ENCODE measurements around the gene PCBP3.
A peak's percentile ranks its signal among the peaks of the same experiment; 100 is the strongest.
"Not testable (repeated sequence)": the region's sequence is repeated elsewhere in the genome, so short reads cannot be mapped to it uniquely, and the experiment has no call there.

PCBP3 gene

DNA sequence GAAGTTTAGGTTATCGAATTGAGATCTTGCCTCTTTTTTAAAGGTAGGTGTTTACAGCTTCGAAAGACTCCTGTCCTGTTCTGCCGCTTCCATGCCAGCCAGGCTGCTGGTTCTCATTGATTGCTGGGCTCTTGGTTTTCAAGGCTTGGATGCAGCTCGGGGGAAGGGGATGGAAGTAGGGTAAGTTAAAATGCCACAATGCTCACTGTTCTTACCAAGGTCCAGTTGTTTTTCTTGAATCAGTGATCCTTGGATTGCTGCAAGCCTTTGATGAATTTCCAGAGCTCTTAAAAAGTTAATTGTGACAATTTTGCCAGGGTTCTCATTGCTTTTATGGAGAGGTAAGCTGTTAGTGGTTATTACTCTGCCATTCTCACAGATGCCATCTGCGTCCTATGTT, 74.9 kb downstream of the PCBP3 start:
- no peak overlapping the region for H3K27ac ChIP-seq
- no peak overlapping the region for H3K4me3 ChIP-seq
- H3K36me3 ChIP-seq, result peaks cover 8 to 40% (median 27%) of the 10 kb centered on the region in 11 experiments; a peak in 19 of 22 replicates
- peak overlapping the region in 3 of 11 experiments; percentile 5 to 42 (median 34); a peak in 2 of 22 replicates for H3K4me2 ChIP-seq
- H4K20me1 ChIP-seq, result peaks cover 0 to 36% (median 0%) of the 10 kb centered on the region in 11 experiments; a peak in 7 of 22 replicates
- H3K9me3 ChIP-seq (replicated peaks in 1 of 11), result peaks cover 24 to 42% (median 33%) of the 10 kb centered on the region in 11 experiments
- peaks cover 8 to 29% (median 16%) of the 10 kb centered on the region in 10 experiments; a peak in 19 of 20 replicates for H3K4me1 ChIP-seq
- no peak for TF ChIP-seq Cebpa-rat (IDR thresholded peaks at IDR 0.05)
- H3K9ac ChIP-seq, result no peak overlapping the region
- H3K27me3 ChIP-seq, result no peaks in the 10 kb centered on the region

- Histone ChIP-seq H3K4me2 (peak overlapping the region in 10 of 11 experiments; percentile 0 to 42 (median 10); a peak in 10 of 22 replicates), H3K9ac (no peak overlapping the region), H3K36me3 (peaks cover 0 to 31% (median 19%) of the 10 kb centered on the region in 11 experiments; a peak in 17 of 22 replicates), H3K27ac (no peak overlapping the region), H3K27me3 (no peaks in the 10 kb centered on the region), H4K20me1 (peaks cover 0 to 40% (median 0%) of the 10 kb centered on the region in 11 experiments; a peak in 9 of 22 replicates), H3K4me1 (peaks cover 12 to 37% (median 24%) of the 10 kb centered on the region in 10 experiments; a peak in 19 of 20 replicates), H3K9me3 (replicated peaks in 1 of 11) (peaks cover 20 to 33% (median 24%) of the 10 kb centered on the region in 11 experiments), H3K4me3 (no peak overlapping the region)
- no peak for TF ChIP-seq Cebpa-rat (IDR thresholded peaks at IDR 0.05)
These were observed 75.8 kb downstream of the PCBP3 start for GRCh38 chr21:45719177-45719802.

DNA sequence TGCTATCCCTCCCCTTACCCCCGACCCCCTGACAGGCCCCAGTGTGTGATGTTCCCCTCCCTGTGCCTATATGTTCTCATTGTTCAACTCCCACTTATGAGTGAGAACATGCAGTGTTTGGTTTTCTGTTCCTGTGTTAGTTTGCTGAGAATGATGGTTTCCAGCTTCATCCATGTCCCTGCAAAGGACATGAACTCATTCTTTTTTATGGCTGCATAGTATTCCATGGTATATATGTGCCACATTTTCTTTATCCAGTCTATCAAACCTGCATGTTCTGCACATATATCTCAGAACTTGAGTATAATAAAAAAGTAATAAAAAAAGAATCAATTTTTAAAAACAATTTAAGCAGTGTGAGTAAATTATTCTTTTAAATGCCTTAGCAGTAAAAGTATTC, 76.7 kb downstream of the PCBP3 start:
- peaks cover 0 to 49% (median 3%) of the 10 kb centered on the region in 11 experiments; a peak in 11 of 22 replicates for H4K20me1 ChIP-seq
- H3K36me3 ChIP-seq, result peaks cover 0 to 24% (median 11%) of the 10 kb centered on the region in 11 experiments; a peak in 13 of 22 replicates
- not testable (repeated sequence) for H3K4me2 ChIP-seq, H3K27me3 ChIP-seq, H3K9ac ChIP-seq, H3K4me3 ChIP-seq, H3K27ac ChIP-seq
- H3K9me3 ChIP-seq (replicated peaks in 1 of 11), result peaks cover 13 to 24% (median 15%) of the 10 kb centered on the region in 11 experiments
- H3K4me1 ChIP-seq, result peaks cover 21 to 47% (median 33%) of the 10 kb centered on the region in 10 experiments

DNA sequence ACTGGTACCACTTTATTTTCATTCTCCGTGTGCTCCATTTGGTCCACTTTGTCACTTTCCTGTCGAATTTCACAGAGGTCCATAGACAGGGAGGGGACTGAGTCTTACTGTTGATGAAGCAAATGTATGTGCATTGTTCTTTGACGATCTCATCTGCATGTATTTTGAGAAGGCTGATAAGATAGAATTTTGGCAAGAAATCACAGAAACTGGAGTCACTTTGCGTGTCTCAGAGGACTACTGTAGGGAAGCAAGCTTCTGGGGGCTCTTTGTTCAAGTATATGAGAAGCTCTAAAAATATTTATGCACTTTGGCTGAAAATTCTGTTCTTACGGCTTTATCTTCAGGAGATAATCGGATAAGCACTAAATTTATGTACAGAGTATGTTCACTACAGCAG, 78.1 kb downstream of the PCBP3 start:
- peaks cover 0 to 18% (median 0%) of the 10 kb centered on the region in 11 experiments; a peak in 6 of 22 replicates for H3K36me3 ChIP-seq
- TF ChIP-seq Cebpa-rat (IDR thresholded peaks at IDR 0.05), result no peak
- no peaks in the 10 kb centered on the region for H3K27me3 ChIP-seq
- H3K27ac ChIP-seq, result no peak overlapping the region
- H4K20me1 ChIP-seq, result peaks cover 0 to 63% (median 14%) of the 10 kb centered on the region in 11 experiments; a peak in 12 of 22 replicates
- H3K9ac ChIP-seq, result no peak overlapping the region
- no peak overlapping the region; a peak in 1 of 22 replicates for H3K4me2 ChIP-seq
- H3K9me3 ChIP-seq (replicated peaks in 1 of 11), result peaks cover 0 to 10% (median under 1%) of the 10 kb centered on the region in 11 experiments; a peak in 9 of 22 replicates
- H3K4me3 ChIP-seq, result no peak overlapping the region
- peaks cover 21 to 61% (median 39%) of the 10 kb centered on the region in 10 experiments for H3K4me1 ChIP-seq

GRCh38 chr21:45723049-45723958, 79.8 kb downstream of the PCBP3 start:
- peaks cover 21 to 66% (median 41%) of the 10 kb centered on the region in 10 experiments for H3K4me1 ChIP-seq
- H3K4me2 ChIP-seq, result peak overlapping the region in 9 of 11 experiments; percentile 50 to 75 (median 65); a peak in 14 of 22 replicates
- 0 out of 22 replicates have a peak overlapping the region, but pooled peaks of 1 of the 11 experiments have one; percentile 24 for H3K27ac ChIP-seq
- H3K36me3 ChIP-seq, result peaks cover 0 to 18% (median 0%) of the 10 kb centered on the region in 11 experiments; a peak in 6 of 22 replicates
- no peaks in the 10 kb centered on the region for H3K27me3 ChIP-seq
- no peak overlapping the region for H3K4me3 ChIP-seq
- H3K9me3 ChIP-seq (replicated peaks in 1 of 11), result 0 out of 22 replicates have a peak, but pooled peaks cover 0 to 4% (median 0%) of the 10 kb centered on the region in 11 experiments
- H4K20me1 ChIP-seq, result peaks cover 0 to 76% (median 19%) of the 10 kb centered on the region in 11 experiments; a peak in 12 of 22 replicates
- H3K9ac ChIP-seq, result no peak overlapping the region
- TF ChIP-seq Cebpa-rat (IDR thresholded peaks at IDR 0.05), result no peak

DNA sequence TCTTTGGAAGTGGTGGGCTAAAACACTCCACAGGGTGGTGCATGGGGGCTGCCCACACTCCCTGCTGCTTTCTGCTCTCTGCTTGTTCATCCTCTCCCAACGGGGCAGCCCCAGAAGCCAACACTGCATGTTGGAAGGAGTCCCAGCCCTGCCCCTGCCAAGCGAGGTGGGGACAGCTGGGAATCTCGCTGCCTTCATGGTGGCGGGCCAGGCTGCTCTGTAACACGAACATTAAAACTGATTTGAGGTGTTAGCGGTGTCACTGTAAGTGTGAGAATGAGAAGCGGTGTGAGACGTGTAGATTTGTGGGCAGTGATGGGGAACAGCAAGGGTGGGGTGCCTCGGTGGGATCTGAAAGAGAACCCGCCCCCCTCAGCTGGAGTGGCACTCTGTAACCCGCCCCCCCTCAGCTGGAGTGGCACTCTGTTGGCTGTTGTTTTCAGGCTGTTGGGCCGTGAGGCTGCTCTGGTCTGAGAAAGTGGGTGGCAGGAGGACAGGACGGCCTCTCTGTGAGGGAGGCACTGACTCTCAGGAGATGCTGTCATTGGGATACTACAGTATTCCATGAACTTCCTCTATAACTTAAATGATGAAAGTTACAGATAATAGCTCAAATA, 80.9 kb downstream of the PCBP3 start:
- peak overlapping the region in 4 of 11 experiments; percentile 8 to 36 (median 30); a peak in 5 of 22 replicates for H3K9ac ChIP-seq
- peak overlapping the region in 7 of 11 experiments; percentile 10 to 56 (median 34); a peak in 8 of 22 replicates for H3K27ac ChIP-seq
- no peak for TF ChIP-seq Cebpa-rat (IDR thresholded peaks at IDR 0.05)
- no peak overlapping the region for H3K4me3 ChIP-seq
- H3K36me3 ChIP-seq, result peaks cover 0 to 10% (median 0%) of the 10 kb centered on the region in 11 experiments; a peak in 6 of 22 replicates
- H3K9me3 ChIP-seq (replicated peaks in 1 of 11), result 0 out of 22 replicates have a peak, but pooled peaks cover 0 to 4% (median 0%) of the 10 kb centered on the region in 11 experiments
- peak overlapping the region; percentile 4 to 75 (median 64); a peak in 18 of 22 replicates for H3K4me2 ChIP-seq
- H3K4me1 ChIP-seq, result peaks cover 15 to 63% (median 40%) of the 10 kb centered on the region in 10 experiments
- H3K27me3 ChIP-seq, result no peaks in the 10 kb centered on the region
- H4K20me1 ChIP-seq, result peaks cover 0 to 75% (median 19%) of the 10 kb centered on the region in 11 experiments; a peak in 12 of 22 replicates

DNA sequence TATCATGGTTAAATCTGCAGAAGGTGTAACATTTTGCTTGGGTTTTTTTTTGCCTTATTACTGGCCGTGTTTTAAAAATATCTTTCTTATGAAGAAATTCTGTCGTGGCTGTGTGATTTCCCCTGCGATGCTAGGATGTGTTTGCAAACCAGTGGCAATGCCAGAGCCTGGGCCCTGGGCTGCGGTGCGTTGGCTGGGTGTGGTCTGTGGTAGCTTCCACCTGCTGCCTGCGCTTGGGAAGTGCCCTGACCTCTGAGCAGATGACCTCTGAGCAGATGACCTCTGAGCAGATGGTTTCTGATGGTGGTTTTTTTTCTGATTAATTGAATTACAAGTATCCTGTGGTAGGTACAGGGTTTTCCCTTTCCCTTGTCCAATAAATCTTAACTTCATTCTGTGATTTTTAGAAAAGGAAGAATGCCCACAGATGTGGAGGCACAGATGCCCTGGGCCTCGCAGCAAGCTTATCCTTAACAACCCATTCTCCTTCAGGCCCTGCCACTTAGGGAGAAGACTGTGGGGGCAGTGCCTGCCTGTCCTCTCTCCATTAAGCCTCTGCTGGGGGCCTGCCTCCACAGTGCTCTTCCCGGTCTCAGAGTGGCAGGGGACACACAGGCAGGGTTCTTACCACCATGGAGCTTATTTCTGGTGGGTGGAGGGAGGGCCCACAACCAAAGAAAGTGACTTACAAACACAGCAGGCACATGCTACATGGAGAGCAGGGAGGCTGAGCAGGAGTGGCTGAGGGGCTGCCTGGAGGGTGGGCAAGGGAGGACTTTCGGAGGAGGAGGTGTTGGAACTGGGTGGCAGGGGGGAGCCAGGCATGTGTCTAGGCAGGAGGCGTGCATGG, 81.7 kb downstream of the PCBP3 start:
- no peak for TF ChIP-seq Cebpa-rat (IDR thresholded peaks at IDR 0.05)

More for the DNA sequence above, 81.7 kb downstream of the PCBP3 start:
- Histone ChIP-seq H3K4me3 (no peak overlapping the region), H3K27me3 (no peaks in the 10 kb centered on the region), H3K27ac (peak overlapping the region in 5 of 11 experiments; percentile 13 to 56 (median 26); a peak in 4 of 22 replicates), H3K4me2 (peak overlapping the region; percentile 4 to 75 (median 64); a peak in 18 of 22 replicates), H3K4me1 (peaks cover 10 to 68% (median 38%) of the 10 kb centered on the region in 10 experiments; a peak in 19 of 20 replicates), H4K20me1 (peaks cover 0 to 75% (median 19%) of the 10 kb centered on the region in 11 experiments; a peak in 12 of 22 replicates), H3K9me3 (replicated peaks in 1 of 11) (0 out of 22 replicates have a peak, but pooled peaks cover 0 to 4% (median 0%) of the 10 kb centered on the region in 11 experiments), H3K36me3 (peaks cover 0 to 6% (median 0%) of the 10 kb centered on the region in 11 experiments; a peak in 3 of 22 replicates), H3K9ac (peak overlapping the region in 3 of 11 experiments; percentile 6 to 28 (median 8); a peak in 3 of 22 replicates)
